Activated CD4-positive, alpha-beta T cell treated with anti-CD3 and anti-CD28 coated beads, Interleukin-2, Interleukin-4, amounts not matched to agents 100 ng/mL and 50 ng/mL, durations not matched to agents 16 hours and 8 hours (primary cell): ENCODE results near the gene CPN2.

ENCODE experiments used
- DNase-seq: peaks from one replicate; pipeline ENCODE4 v3.0.0-alpha.2; 2020; ENCODE audit warnings: low spot score

CPN2 gene

DNA sequence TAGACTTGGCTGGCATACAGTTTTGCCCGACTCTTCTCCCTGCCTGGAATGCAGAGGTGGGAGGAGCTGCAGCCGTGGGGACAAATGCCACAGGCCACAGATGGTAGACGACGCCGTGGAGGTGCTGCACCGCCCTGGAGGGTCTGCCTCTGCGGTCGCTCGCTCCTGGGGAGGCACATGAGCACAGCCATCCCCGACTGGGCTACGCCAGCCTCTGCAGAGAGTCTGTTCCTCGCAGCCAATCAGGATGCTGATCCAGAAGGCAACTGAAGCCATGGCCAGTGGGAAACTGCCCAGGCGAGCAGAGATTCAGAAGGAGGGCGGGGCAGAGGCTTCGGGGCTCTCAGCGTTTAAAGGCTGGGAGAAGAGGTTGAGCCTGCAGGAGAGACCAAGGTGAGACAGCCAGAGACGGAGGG, 30.3 kb upstream of the CPN2 start:
- DNase-seq, result no peak

DNA sequence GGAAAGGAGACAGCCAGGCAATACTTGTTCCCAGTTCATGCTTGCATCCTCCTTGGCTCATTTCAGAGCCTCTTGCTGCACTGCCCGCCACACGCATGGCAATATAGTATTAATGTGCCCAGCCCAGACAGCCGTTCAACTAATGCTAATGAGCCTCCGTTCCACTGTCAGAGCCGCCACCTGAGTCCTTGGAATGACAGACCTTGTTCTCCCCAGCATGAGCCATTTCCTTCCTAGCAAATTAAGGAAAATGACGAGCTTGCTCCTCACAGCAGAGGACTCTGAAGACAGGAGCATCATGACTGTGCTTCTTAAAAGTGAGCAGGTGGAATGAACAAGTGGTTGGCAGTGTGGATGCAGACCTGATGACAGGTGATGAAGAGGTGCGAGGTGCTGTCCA, 29.2 kb upstream of the CPN2 start:
- no peak for DNase-seq

GRCh38 chr3:194379651-194380050, 28.5 kb upstream of the CPN2 start:
- DNase-seq, result no peak

GRCh38 chr3:194379231-194379630, 28.1 kb upstream of the CPN2 start:
- DNase-seq, result no peak

- DNase-seq, result no peak
Measured at GRCh38 chr3:194377708-194378107, 26.6 kb upstream of the CPN2 start.

- DNase-seq, result no peak
Measured at GRCh38 chr3:194376241-194376560, 25.1 kb upstream of the CPN2 start.

DNA sequence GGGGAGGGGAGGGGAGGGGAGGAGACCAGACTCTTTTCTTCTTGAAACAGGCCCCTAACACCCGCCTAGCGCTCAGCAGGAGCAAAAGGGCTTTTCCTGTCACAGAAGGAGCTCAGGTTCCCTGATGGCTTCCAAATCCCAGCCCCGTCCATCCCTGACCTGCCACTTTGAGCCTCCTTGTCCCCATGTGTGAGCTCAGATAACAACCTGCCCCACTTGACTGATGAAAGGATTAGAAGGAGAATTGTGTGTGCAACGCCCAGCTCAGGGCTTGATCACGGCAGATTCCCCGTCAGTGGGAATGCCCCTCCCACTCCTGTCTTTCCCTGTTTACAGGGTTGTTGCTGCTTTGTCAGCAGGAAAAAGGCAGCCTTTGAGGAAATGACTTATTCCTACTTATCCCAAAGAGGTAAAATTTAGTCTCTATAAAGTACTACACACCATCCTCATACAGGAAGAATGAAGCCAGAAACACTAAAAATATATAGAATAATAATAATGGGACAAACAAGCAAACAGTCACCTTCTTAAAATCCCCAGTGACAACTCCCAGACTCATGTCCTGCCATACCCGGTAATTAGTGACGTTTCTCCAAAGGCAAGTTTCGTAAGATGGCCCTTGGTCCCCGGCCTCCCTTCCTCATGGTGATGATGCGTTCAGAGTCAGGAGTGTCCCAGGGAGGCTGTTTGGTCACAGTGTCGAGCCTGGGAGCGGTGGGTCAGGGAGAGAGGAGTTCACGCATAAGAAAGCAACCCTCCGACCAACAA, 24.5 kb upstream of the CPN2 start:
- DNase-seq, result no peak

DNA sequence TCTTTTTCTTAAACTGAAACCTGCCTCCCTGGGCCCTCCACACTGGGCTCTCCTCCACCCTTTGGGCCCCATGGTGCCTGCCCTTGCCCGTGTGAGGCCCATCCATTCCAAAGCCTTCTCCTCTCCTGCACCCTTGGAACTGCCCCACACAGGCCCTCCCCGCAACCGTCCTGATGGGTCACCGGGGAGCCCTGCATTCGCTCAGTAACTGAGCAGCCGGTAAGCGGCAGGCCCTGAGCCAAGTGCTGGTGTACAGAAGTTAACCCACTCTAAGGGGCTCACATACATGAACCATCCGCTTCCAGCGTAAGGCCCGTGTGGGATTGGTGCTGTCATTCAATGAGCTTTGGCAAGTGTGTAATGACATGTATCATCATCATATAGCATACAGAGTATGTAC, 23.8 kb upstream of the CPN2 start:
- no peak for DNase-seq

DNA sequence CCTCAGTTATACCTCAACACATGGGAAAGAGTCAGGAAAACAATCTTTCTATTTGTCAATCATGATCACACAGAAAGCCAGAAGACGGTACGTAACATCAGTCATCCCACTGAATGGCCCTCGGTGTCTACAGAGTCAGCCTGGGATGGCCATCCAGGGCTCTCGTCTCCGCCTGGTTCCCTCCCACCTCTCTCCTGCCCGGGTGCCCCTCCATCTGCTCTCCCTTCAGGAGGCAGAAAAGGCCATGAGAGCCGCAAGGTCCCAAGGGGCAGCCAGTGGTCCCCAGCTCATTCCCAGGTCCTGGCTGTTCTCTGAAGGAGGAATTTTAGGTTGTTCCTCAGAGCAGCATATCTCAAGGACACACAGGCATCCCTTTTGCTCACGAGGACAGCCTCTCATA, 22.8 kb upstream of the CPN2 start:
- DNase-seq, result no peak

GRCh38 chr3:194373028-194373427, 21.9 kb upstream of the CPN2 start:
- no peak for DNase-seq

DNA sequence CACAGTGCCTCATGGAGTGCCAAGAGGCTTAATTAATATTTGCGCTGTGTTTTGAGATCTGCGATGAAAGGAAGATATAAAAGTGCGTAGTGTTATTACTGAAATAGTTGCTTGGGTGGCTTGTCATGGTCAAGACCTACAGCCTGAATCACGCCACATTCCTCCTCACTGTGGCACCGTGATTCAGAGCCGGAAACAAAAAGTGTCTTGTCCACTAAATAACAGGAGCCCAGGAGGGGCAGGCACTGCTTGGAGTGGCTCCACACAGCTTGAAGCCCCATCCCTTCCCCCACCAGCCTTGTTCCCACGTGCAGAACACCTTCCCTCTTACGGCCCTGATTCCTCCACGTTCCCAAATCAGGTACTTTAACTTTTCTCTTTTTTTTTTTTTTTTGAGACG, 19.6 kb upstream of the CPN2 start:
- DNase-seq, result no peak

- DNase-seq, result no peak
Measured at GRCh38 chr3:194369522-194370279, 18.6 kb upstream of the CPN2 start, which contains the start of gene LRRC15. Gene LRRC15 (minus strand): TSS chr3:194369743. CDS start chr3:194361043, 8,700 bp downstream.

DNA sequence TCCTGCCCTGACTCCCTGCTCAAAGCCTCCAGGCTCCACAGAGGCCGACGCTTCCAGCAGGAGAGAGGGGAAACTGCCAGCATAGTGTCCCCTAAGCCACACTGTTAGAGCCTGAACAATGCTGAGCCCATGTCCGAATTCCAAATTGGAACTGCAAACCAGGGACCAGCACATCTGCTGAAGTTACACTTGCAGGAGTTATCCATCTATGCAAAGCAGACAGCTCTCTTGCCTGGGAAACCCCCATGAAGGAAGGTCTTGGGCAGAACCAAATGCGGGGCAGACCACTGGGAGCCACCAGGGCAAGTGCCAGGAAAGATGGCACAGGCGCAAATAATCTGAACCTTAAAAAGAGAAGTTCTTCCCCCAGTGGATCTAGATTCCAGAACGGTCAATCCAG, 17.8 kb upstream of the CPN2 start:
- no peak for DNase-seq

DNA sequence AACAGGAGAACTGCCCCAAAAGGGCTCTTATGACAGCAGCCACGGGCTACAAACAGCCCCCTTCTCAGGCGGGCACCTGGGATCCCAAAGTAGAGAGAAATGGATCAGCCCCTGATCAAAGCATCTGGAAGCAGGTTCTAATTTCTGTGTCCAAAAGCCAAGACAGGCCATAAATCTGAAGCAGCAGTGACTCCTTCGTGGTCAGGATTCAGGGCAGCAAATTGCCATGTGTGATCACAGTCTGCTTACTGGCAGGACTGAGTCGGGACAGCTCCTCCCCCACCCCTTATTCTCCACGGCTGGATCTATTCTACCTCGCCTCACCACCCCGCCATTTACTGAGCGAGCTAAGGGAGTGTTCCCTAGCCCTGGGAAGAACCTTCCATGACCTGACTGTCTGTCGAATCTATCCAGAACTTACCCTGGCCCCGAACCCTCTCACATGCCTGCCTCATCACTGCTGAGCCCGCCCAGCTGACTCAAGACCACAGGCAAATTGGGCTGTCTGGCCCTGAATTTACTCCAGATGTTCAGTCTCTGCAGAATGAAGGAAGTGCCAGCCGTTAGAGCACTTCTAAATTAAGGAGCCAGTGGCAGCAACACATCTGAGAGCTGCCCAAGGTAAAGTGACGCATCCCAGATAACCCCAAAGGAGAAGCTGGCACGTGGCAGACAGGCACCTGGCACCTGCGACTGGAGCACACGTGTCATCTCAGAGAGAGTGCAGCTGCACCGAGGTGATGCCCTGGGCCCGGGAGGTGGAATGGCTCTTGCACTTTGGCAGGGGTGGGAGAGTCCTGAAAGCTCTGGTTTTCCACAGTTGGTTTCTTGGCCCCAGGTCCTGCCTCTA, 17.1 kb upstream of the CPN2 start:
- no peak for DNase-seq

DNA sequence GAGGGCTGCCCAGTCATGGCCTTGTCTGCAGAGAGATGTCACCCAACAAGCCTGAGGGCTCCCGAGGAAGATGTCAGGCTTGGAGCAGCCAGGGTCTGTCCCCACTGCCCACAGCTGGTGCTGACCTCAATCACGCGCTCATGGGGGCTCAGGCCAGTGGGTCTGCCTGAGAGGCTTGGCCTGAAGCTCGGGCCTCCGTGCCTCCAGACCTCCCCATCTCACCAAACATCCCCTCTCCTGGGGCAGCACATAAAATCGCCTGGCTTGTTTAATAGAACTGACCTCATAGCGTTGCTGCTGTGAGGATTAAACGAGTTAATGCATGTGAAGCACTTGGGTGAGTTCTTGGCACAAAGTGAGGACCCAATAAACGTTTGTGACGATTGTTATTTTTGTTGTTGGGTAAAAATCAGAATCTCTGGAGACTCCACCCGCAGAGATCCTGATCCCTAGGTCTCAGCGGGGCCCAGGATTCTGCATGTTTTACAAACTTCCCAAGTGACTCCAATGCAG, 14.9 kb upstream of the CPN2 start:
- no peak for DNase-seq

- no peak for DNase-seq
Measured at GRCh38 chr3:194365526-194365925, 14.4 kb upstream of the CPN2 start.

DNA sequence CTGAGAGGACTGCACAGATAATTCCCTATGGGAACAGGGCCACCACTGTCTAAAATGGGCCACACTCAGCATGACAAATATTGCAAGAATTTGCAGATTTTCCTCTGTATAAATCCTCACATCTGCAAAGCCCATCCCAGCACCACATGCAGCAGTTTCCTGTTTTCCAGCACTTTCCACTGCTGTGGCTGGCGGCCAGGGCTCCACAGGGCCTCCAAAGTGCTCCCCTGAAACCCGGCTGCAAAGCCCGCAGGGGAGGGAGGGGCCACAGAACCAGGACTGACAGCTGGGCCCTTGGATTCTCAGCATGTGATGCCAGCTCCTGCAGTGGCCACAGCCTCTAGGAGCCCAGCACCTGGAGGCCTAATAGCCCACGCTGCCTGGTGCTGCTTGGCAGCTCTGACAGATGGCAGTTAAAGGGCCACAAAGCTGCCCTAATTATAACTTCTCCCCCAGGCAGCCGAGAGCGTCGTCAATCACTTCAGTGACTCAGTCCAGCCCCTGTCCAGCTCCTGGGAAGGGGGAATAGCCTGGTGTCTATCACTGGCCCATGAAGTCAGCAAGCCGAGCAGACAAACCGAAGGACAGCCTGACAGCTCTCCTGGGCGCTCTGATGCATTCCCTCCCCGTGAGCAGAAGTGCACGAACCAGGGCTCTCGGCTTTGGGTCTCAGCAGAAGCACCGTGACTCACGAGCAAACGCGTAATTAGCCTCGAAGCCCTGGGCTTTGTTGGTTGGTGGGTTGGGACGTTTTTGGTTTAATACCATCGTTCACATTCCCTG, 13.7 kb upstream of the CPN2 start:
- DNase-seq, result no peak

DNA sequence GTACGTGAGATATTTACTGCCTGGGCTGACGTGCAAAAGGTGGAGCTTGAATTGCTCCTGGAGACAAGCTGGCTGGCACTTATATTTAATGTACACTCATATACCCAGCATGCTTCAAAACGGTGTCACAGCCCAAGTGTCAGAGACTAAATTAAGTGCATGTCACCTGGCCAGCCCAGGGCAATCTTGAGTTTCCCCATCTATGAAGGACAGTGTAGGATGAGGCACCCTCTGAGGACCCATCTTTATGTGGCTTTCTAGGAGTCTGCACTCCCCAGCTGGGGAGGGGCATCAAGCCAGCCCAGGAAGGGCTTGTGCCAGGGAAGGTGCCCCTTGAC, 13.2 kb upstream of the CPN2 start:
- DNase-seq, result no peak

GRCh38 chr3:194360568-194360967, 9.4 kb upstream of the CPN2 start:
- DNase-seq, result no peak

- no peak for DNase-seq
Measured at GRCh38 chr3:194357681-194358080, 6.6 kb upstream of the CPN2 start.

DNA sequence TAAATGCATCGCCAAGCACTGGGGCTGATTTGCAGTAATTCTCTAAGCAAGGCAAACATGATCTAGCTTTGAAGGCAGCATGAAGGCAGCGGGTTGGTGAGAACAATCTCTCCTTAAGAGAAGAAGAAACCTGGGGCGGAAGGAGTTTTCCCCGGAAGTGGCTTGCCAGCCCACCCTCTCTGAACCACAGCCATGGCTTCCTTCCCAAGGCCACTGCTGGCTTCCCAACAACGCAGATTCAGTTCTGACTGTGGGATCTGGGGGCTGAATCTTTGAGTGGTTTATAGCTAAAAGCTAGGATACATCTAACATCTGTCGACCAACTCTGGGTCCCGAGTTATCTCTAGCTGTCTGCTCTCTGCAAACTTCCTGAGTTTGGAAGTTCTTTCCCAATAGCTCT, 4.3 kb upstream of the CPN2 start:
- DNase-seq, result no peak

- DNase-seq, result no peak
Measured at GRCh38 chr3:194354315-194354714, 3.2 kb upstream of the CPN2 start.
